ENCODE measurements around the gene ACP2.

DNA sequence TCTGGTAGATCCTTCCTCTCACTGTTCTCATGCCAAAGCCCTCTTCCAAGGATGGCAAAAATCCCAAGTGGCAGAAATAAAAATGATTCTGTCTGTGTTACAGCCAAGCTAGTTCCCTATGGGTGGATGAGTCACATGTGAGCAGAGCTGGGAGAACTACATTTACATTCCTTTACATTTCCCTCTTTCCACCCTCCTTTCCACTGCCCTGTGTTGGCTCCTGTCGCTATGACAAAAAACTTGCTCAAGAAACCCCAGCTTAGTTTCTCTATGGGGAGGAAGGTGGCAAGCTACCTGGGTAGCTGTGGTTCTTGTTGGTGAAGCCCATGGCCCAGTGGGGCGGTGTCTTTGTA, 44.0 kb downstream of the ACP2 start:
- TF ChIP-seq CC2D1A (IDR thresholded peaks at IDR 0.05): no peak
- no peak for TF ChIP-seq LEF1 (IDR thresholded peaks at IDR 0.05)

All from K562 (cell line).